Mucosa of stomach (tissue), 1 donor: ENCODE results near the gene CLTB.

Source experiments
- H3K27me3 ChIP-seq: one replicate; pipeline ENCODE4 v1.7.0; 2013; ENCODE audit warnings: mild to moderate bottlenecking, low read length; ENCODE audit not compliant: control insufficient read depth, insufficient read depth
- H3K36me3 ChIP-seq: one replicate; pipeline ENCODE4 v1.7.0; 2013; ENCODE audit warnings: low read length; ENCODE audit not compliant: control insufficient read depth, insufficient read depth
- H3K4me1 ChIP-seq: one replicate; pipeline ENCODE4 v1.7.0; 2013; ENCODE audit warnings: mild to moderate bottlenecking, low read length; ENCODE audit not compliant: control insufficient read depth, insufficient read depth
- H3K4me3 ChIP-seq: one replicate; pipeline ENCODE4 v1.7.0; 2013; ENCODE audit warnings: low read length
- H3K9ac ChIP-seq: one replicate; pipeline ENCODE4 v1.7.0; 2013; ENCODE audit warnings: mild to moderate bottlenecking, low read length, moderate library complexity
- H3K9me3 ChIP-seq: one replicate; pipeline ENCODE4 v1.7.0; 2013; ENCODE audit warnings: mild to moderate bottlenecking, low read length, moderate library complexity; ENCODE audit not compliant: control insufficient read depth
- donor health status: Pancreatic carcinoma.

CLTB gene

DNA sequence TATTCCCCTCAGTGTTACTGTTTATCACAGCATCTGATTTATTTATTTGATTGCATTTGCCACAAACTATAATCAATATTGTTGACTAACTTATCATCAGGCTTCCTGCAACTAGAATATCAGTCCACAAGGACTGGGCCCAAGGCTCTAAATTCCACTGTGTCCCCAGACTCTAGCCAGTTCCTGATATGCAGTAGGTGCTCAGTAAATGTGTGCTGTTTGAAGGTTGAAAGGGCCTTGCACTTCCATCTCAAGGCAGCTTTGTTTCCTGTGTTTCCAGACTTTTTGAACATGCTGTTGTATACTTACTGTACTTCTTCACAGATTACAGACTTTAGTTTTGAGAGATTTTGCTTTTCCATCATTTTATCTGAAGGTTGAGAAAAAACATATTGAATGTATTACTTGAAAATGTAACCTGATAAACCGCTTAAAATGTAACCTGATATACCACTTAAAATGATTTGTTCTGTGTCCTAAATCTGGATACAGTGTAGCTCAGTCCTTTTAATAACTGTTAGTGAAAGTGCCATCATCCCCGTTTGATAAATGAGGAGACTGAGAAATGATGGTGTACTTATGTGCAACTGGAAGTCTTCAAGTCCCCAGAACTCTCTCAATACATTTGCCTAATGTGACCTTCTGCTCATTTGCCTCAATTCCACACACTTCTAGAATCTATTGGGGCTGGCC lies 73.4 kb downstream of the CLTB start:
- Histone ChIP-seq H3K36me3 (peaks cover 7% of the 10 kb centered on the region), H3K9me3 (no peaks in the 10 kb centered on the region), H3K4me3 (no peak overlapping the region), H3K9ac (no peak overlapping the region), H3K27me3 (no peaks in the 10 kb centered on the region), H3K4me1 (no peaks in the 10 kb centered on the region)
